SK-N-SH treated with all-trans-retinoic acid at 6 μM for 48 hours (cell line): ENCODE results near the gene PDHB.

Experiments
- ARNTL ChIP-seq: fragments of 450-650 bp; formaldehyde crosslinking; IDR thresholded peaks from 2 replicates; pipeline ENCODE4 v1.5.0; 2020; ENCODE audit warnings: low read depth, mild to moderate bottlenecking, moderate library complexity, borderline replicate concordance
- BACH2 ChIP-seq: fragments of 250-450 bp; sonication (Bioruptor Pico); IDR thresholded peaks from 2 replicates; pipeline ENCODE4 v1.9.0; 2021; ENCODE audit warnings: mild to moderate bottlenecking, borderline replicate concordance
- CREB5 ChIP-seq: fragments of 250-450 bp; sonication (Bioruptor Pico); IDR thresholded peaks from 2 replicates; pipeline ENCODE4 v1.5.1; 2020; ENCODE audit warnings: low read depth, mild to moderate bottlenecking, moderate library complexity
- CSDC2 ChIP-seq: fragments of 250-450 bp; sonication (Bioruptor Pico); IDR thresholded peaks from 2 replicates; pipeline ENCODE4 v1.5.0; 2020; ENCODE audit warnings: mild to moderate bottlenecking, moderate library complexity
- ESRRG ChIP-seq: fragments of 250-450 bp; sonication (Bioruptor Pico); IDR thresholded peaks from 2 replicates; pipeline ENCODE4 v1.6.1; 2021; ENCODE audit warnings: mild to moderate bottlenecking
- ISL1 ChIP-seq: fragments of 250-450 bp; sonication (Bioruptor Pico); IDR thresholded peaks from 2 replicates; pipeline ENCODE4 v2.1.2; 2022; ENCODE audit warnings: mild to moderate bottlenecking, moderate library complexity
- PATZ1 ChIP-seq: fragments of 250-450 bp; sonication (Bioruptor Pico); IDR thresholded peaks from 2 replicates; pipeline ENCODE4 v1.8.0; 2020; ENCODE audit warnings: mild to moderate bottlenecking, moderate library complexity, borderline replicate concordance
- POU6F1 ChIP-seq: fragments of 250-450 bp; sonication (Bioruptor Pico); IDR thresholded peaks from 2 replicates; pipeline ENCODE4 v1.8.0; 2021; ENCODE audit warnings: low read depth, mild to moderate bottlenecking, moderate library complexity, borderline replicate concordance
- RARB ChIP-seq: fragments of 250-450 bp; sonication (Bioruptor Pico); IDR thresholded peaks from 2 replicates; pipeline ENCODE4 v1.8.0; 2021; ENCODE audit warnings: mild to moderate bottlenecking, moderate library complexity
- TCF4 ChIP-seq: fragments of 250-450 bp; sonication (Bioruptor Pico); IDR thresholded peaks from 2 replicates; pipeline ENCODE4 v1.8.0; 2021; ENCODE audit warnings: mild to moderate bottlenecking, moderate library complexity, borderline replicate concordance
- ZNF565 ChIP-seq: fragments of 450-650 bp; formaldehyde crosslinking; conservative IDR thresholded peaks from 2 replicates; pipeline ENCODE4 v1.5.0; 2020; ENCODE audit warnings: low read depth, mild to moderate bottlenecking, moderate library complexity

- TF ChIP-seq ZNF565 (CRISPR knock-in tag): no peak
- no peak for TF ChIP-seq CREB5 (CRISPR knock-in tag)
- TF ChIP-seq ESRRG (CRISPR knock-in tag): no peak
- no peak for TF ChIP-seq PATZ1 (CRISPR knock-in tag)
- TF ChIP-seq POU6F1 (CRISPR knock-in tag): no peak
- TF ChIP-seq TCF4: no peak
- no peak for TF ChIP-seq CSDC2 (CRISPR knock-in tag)
- TF ChIP-seq RARB: no peak
- TF ChIP-seq ISL1 (CRISPR knock-in tag): no peak
- no peak for TF ChIP-seq BACH2 (CRISPR knock-in tag)
- no peak for TF ChIP-seq ARNTL
These were observed 24.7 kb downstream of the PDHB start for GRCh38 chr3:58408906-58409305.
